Muscle of leg (tissue), 11 donors: ENCODE data around the gene VPS35L. TPM values are rescaled to one million over a fixed set of nuclear protein-coding genes. Genes with fewer than 3 reads are reported as not detected.

Experiments used
- DNase-seq: peaks from one replicate; pipeline ENCODE4 v3.0.0; 2013
- H3K27ac ChIP-seq: one replicate; pipeline ENCODE4 v1.5.1; 2013; ENCODE audit warnings: mild to moderate bottlenecking, low read length, control low read depth
- H3K27me3 ChIP-seq: one replicate; pipeline ENCODE4 v1.6.1; 2013; ENCODE audit warnings: low read length; ENCODE audit not compliant: control insufficient read depth, insufficient read depth
- H3K36me3 ChIP-seq: one replicate; pipeline ENCODE4 v1.6.1; 2013; ENCODE audit warnings: low read length; ENCODE audit not compliant: control insufficient read depth, insufficient read depth
- H3K4me1 ChIP-seq: one replicate; pipeline ENCODE4 v1.6.1; 2013; ENCODE audit warnings: low read length; ENCODE audit not compliant: control insufficient read depth, insufficient read depth
- H3K4me3 ChIP-seq: one replicate; pipeline ENCODE4 v1.5.1; 2013; ENCODE audit warnings: low read length, control low read depth
- H3K9me3 ChIP-seq: replicated peaks from 2 replicates; pipeline ENCODE4 v1.6.1; 2013; ENCODE audit warnings: low read depth, low read length; ENCODE audit not compliant: control insufficient read depth
- WGBS: methylation state at CpG from one replicate; pipeline ENCODE4 v1.1.5; 2013; ENCODE audit warnings: missing lambda C conversion rate; ENCODE audit not compliant: insufficient coverage; 5-methylcytosine and 5-hydroxymethylcytosine counted together
- polyA plus RNA-seq, 8 donors: library from polyadenylated mRNA; unstranded; fragments of 120-200 nt; gene quantifications; one replicate each; pipeline versions ENCODE4 v1.2.1 to v1.2.3, GENCODE V29; 2013; ENCODE audit warnings: inconsistent platforms in 1 of 8, low replicate concordance in 1 of 8; ENCODE audit not compliant: insufficient read length in 8 of 8, insufficient read depth in 1 of 8
- total RNA-seq: library from RNA; stranded (reverse); fragments of 120-200 nt; gene quantifications from one replicate; pipeline ENCODE4 v1.2.4, GENCODE V29; 2013

Gene VPS35L
- total and polyA plus RNA-seq, 9 donors: 23.6 to 39.8 (median 34.3) TPM

DNA sequence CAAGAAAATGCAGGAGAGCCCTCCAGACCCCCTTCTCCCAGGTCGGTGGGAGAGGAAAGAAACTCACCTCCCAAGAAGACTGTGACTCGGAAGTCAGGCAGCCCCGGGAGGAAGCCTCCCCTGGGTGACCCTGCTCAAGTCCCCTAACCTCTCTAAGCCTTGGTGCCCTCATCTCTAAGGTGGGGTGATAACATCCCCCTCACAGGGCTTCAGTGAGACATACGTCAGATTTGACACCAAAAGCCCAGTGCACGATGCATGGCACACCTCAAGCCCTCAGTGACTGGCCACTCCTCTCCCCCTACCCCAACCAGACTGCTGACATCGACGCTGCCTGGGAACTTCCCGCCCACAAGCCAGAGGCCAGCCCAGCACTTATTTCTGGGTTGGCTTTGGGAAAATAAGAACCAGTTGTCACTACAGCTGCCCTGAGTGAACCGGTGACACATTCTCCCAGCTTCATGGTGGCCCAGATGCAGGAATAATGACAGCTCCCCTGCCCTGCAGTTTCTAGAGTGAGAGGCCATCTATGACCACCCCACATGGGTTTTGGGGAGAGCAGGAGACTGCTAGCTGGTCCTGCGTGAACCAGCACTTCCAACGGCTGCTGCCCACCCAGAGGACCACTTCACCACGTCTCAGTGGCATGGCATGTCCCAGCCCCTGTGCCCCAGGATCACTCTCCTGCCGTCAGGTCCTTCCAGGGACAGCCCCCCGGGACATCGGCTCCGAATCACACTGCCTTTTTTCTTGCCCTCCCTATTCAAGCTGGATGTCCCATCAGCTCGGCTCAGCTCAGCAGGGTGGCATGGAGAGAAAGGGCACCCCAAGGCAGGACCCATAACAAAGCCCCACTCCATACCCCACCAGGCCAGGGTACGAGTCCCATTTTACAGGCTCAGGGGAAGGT lies 153.0 kb downstream of the VPS35L start:
- DNase-seq: no peak
- peaks cover 14% of the 10 kb centered on the region for H3K4me1 ChIP-seq
- H3K36me3 ChIP-seq: peaks cover 81% of the 10 kb centered on the region
- no peaks in the 10 kb centered on the region for H3K27me3 ChIP-seq
- H3K4me3 ChIP-seq: no peak overlapping the region
- H3K9me3 ChIP-seq: no peaks in the 10 kb centered on the region
- H3K27ac ChIP-seq: no peak overlapping the region
- 67% methylated on average over 16 of the region's 18 CpGs for WGBS

GRCh38 chr16:19709381-19710136 lies 154.1 kb downstream of the VPS35L start:
- Histone ChIP-seq H3K9me3 (no peaks in the 10 kb centered on the region), H3K27me3 (no peaks in the 10 kb centered on the region), H3K36me3 (peaks cover 80% of the 10 kb centered on the region), H3K4me1 (peaks cover 14% of the 10 kb centered on the region), H3K4me3 (no peak overlapping the region), H3K27ac (no peak overlapping the region)
- no peak for DNase-seq
- 93% methylated on average over 19 of the region's 22 CpGs for WGBS

GRCh38 chr16:19710191-19710908 lies 154.8 kb downstream of the VPS35L start:
- H3K27me3 ChIP-seq: no peaks in the 10 kb centered on the region
- H3K4me1 ChIP-seq: peaks cover 14% of the 10 kb centered on the region
- no peaks in the 10 kb centered on the region for H3K9me3 ChIP-seq
- WGBS: 83% methylated on average over 14 of the region's 23 CpGs
- H3K4me3 ChIP-seq: no peak overlapping the region
- H3K36me3 ChIP-seq: peaks cover 76% of the 10 kb centered on the region
- H3K27ac ChIP-seq: no peak overlapping the region
- DNase-seq: no peak

DNA sequence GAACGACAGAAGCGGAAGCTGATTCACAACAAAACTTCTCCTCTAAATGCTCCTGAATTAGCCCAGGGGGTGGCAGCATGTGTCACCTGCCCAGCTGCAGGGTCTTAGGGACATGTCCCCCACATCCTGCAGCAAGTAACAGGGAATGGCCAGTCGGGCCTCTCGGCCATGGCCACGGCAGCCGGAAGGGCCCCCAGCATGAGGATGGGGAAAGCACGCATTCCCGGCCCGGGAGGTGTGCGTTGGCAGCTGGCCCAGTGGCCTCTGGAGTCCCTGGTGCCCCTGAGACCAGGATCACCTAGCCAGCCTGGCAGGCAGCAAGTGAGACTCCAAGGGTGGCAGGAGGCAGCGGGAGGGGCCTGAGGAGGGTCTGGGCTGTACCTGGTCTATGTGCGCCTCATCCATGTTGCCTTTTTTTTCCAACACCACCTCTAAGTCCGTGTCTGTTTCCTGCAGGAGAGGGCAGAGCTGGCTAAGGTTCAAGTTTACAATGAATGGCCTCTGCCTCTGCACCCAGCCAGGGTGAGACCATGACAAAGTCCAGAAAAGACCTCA lies 155.6 kb downstream of the VPS35L start:
- DNase-seq: no peak
- H3K36me3 ChIP-seq: peaks cover 71% of the 10 kb centered on the region

DNA sequence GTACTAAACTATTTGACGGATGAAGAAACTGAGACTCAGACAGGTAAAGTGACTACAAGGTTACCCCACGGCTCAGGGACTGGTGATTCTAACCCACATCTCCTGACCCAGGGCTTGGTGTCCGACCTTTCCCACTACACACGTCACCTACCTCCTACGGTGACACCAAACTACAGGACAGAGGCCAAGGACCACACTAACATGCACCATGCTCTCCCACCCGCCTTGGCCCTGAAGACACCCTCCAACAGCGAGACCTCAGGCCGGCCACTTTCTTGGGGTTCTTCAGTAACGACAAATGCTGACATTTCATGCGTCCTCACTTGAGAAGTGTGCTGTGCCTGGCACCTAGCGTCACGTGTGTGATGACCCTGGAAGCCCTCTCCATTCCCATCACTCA lies 156.1 kb downstream of the VPS35L start:
- Histone ChIP-seq H3K9me3 (no peaks in the 10 kb centered on the region), H3K27me3 (no peaks in the 10 kb centered on the region), H3K4me3 (no peak overlapping the region), H3K27ac (no peak overlapping the region), H3K36me3 (peaks cover 66% of the 10 kb centered on the region), H3K4me1 (peaks cover 19% of the 10 kb centered on the region)
- 96% methylated on average over 10 of the region's 12 CpGs for WGBS
- DNase-seq: no peak

More for the DNA sequence above, 155.6 kb downstream of the VPS35L start:
- 82% methylated on average over 11 of the region's 13 CpGs for WGBS
- no peaks in the 10 kb centered on the region for H3K9me3 ChIP-seq
- no peak overlapping the region for H3K27ac ChIP-seq
- H3K27me3 ChIP-seq: no peaks in the 10 kb centered on the region
- H3K4me3 ChIP-seq: no peak overlapping the region
- H3K4me1 ChIP-seq: peaks cover 17% of the 10 kb centered on the region

DNA sequence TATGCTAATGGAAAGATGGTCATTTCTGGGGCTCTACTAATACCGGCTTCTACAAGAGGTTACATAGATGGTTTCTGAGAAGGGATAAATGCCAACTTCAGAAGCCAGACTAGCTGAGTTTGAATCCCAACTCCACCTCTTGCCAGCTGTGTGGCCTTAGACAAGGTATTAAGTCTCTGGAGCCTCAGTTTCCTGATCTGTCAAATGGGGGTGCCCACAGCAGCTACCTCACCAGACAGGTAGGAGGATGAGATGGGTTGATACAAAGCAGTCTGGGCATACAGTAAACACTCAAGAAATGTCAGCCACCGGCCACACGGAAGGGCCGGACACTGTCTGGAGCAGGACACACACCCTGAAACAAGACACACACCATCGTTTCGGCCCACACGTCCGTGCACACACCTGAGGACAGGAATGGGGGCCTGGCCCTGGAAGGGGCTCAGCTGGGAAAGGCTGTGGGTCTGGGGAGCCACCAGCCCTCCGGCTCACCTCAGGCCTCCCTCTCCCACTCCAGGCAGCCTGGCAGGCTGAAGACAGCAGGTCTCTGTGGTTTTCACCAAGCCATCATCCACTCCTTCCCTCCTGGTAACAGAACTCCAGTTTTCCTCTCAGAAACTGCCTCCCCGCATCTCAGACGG lies 157.0 kb downstream of the VPS35L start:
- Histone ChIP-seq H3K36me3 (peaks cover 59% of the 10 kb centered on the region), H3K4me3 (no peak overlapping the region), H3K4me1 (peaks cover 25% of the 10 kb centered on the region), H3K9me3 (no peaks in the 10 kb centered on the region), H3K27me3 (no peaks in the 10 kb centered on the region), H3K27ac (no peak overlapping the region)
- no peak for DNase-seq
- WGBS: 97% methylated on average over 9 of the region's 11 CpGs

- H3K27me3 ChIP-seq: no peaks in the 10 kb centered on the region
- no peak overlapping the region for H3K27ac ChIP-seq
- H3K4me1 ChIP-seq: peaks cover 23% of the 10 kb centered on the region
- no peak for DNase-seq
- H3K4me3 ChIP-seq: no peak overlapping the region
- H3K36me3 ChIP-seq: peaks cover 53% of the 10 kb centered on the region
- no peaks in the 10 kb centered on the region for H3K9me3 ChIP-seq
- 85% methylated on average over 6 of the region's 6 CpGs for WGBS
Observed at GRCh38 chr16:19713697-19714096, 158.2 kb downstream of the VPS35L start.

DNA sequence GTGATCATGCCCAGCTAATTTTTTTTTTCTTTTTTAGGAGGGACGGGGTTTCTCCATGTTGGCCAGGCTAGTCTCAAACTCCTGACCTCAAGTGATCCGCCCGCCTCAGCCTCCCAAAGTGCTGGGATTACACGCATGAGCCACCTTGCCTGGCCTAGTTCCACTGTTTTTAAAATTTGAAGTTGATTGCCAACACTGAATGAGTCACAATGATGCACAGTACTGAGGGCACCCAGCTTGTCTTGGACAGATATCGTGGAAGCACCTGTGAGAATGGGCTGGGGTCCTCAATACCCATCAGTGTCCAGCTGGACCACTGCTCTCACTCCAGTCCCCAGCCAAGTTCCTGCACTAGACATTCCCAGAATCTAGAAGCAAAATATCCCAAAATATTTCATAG lies 160.1 kb downstream of the VPS35L start:
- DNase-seq: no peak
- Histone ChIP-seq H3K36me3 (peaks cover 39% of the 10 kb centered on the region), H3K4me1 (peaks cover 23% of the 10 kb centered on the region), H3K27ac (no peak overlapping the region), H3K9me3 (no peaks in the 10 kb centered on the region), H3K27me3 (no peaks in the 10 kb centered on the region), H3K4me3 (no peak overlapping the region)
- WGBS: 73% methylated on average over 2 of the region's 5 CpGs

GRCh38 chr16:19716183-19716582 lies 160.7 kb downstream of the VPS35L start:
- Histone ChIP-seq H3K36me3 (peaks cover 38% of the 10 kb centered on the region), H3K4me1 (peaks cover 19% of the 10 kb centered on the region), H3K27ac (no peak overlapping the region), H3K4me3 (no peak overlapping the region), H3K9me3 (no peaks in the 10 kb centered on the region), H3K27me3 (no peaks in the 10 kb centered on the region)
- DNase-seq: no peak
- 88% methylated on average over 1 of the region's 1 CpG for WGBS
